VCaP (cell line): Measurements from ENCODE around the gene MSANTD3.

Experiments
- H3K27ac ChIP-seq: fragments of 450-650 bp; 2 replicates; pipeline ENCODE4 v1.5.1; 2017
- CTCF ChIP-seq: fragments of 450-650 bp; conservative IDR thresholded peaks from 2 replicates; pipeline ENCODE4 v1.5.1; 2017; ENCODE audit warnings: mild to moderate bottlenecking, moderate library complexity

The MSANTD3 gene

GRCh38 chr9:100492952-100493351 lies 66.0 kb downstream of the MSANTD3 start:
- peak; percentile 45 for TF ChIP-seq CTCF
- H3K27ac ChIP-seq, result no peak overlapping the region

GRCh38 chr9:100498592-100498991 lies 71.6 kb downstream of the MSANTD3 start:
- TF ChIP-seq CTCF, result no peak
- H3K27ac ChIP-seq, result no peak overlapping the region

- no peak for TF ChIP-seq CTCF
- H3K27ac ChIP-seq, result no peak overlapping the region
These were observed 72.5 kb downstream of the MSANTD3 start for GRCh38 chr9:100499460-100499859.

GRCh38 chr9:100499866-100500265 lies 72.9 kb downstream of the MSANTD3 start:
- no peak for TF ChIP-seq CTCF
- no peak overlapping the region for H3K27ac ChIP-seq
